T-helper 9 cell (primary cell): ENCODE results near the gene ATP13A4.

ENCODE experiments used
- DNase-seq: peaks from one replicate; pipeline ENCODE4 v3.0.0-alpha.2; 2020

Gene ATP13A4

DNA sequence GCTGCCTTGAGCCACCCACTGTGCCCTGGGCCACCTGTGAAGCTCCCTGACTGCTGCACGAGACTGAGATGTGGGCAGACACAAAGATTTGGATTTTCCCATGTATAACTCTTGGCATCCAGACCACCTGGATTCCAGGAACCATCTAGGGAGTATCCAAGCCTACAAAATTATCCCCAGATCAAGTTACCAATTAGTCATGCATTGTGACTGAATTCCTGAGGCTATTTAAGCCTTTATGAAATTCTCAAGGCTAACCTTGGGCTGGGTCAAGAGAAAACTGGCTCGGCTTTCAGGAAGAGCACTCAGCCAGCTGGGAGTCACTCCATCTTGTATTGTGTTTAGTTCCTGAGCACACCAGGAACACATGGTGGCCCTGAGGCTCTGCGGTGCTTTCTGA, 162.8 kb downstream of the ATP13A4 start:
- DNase-seq = no peak

DNA sequence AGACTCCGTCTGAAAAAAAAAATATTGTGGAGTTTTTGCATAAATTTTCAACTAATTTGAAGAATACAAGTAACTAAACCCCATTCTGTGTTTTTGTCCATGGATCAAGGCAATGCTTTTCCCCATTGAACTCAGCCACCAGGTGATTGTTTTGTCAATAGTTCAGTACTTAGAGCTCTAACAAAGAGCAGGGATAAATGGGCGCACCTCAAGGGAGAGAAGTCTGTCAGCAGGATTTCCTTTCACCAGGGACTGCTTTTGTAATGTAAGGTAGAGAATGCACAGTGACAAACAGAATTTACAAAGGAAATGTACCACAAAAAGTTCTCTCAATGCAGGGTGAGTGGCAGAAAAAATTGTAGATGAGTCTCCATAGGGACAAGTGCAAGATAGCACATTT, 165.4 kb downstream of the ATP13A4 start:
- no peak for DNase-seq

GRCh38 chr3:193388361-193388760, 166.3 kb downstream of the ATP13A4 start:
- DNase-seq = no peak

GRCh38 chr3:193387596-193387995, 167.1 kb downstream of the ATP13A4 start:
- no peak for DNase-seq

GRCh38 chr3:193378706-193379105, 176.0 kb downstream of the ATP13A4 start, which contains the start of gene ATP13A5:
Gene ATP13A5, minus strand, starts transcription at chr3:193378753. Its CDS starts 28 bp downstream, at chr3:193378725.
- no peak for DNase-seq

DNA sequence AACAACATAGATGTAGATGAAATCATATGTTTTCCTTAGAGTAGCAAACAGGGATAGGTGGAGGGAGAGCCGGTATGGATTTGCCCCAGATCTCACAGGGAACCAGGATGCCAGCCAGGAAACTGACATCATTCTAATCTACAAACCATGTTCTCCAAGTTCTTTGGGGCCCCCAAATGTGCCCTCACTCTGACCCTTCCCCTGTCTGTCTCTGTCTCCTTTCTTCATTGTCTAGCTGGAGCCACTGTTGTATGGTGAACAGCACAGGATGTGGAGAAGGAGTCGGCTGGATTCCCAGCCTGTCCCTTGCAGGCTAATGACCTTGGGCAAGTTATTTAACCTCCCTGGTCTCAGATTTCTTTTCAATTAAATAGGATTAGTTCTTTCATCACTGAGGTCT, 177.1 kb downstream of the ATP13A4 start:
- no peak for DNase-seq

DNA sequence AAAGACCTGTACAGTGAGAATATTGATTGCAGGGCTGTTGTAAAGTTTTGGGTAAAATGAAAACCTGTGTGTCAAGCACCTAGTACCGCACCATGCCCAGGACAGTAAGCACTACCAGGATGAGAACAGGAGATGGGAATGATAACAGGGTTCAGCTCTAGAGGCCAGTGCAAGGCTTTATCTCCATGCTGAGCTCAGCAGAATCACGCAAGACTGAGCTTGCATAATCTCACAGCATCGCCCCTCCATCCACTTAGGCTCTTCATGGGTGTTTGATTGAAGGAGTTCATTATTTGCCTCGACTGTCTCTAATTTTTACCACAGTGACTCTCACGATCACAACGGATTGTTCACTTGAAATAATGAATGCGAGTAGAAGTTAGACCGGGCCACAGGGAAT, 179.1 kb downstream of the ATP13A4 start:
- DNase-seq = no peak

- no peak for DNase-seq
Measured at GRCh38 chr3:193372783-193373182, 181.9 kb downstream of the ATP13A4 start.

- no peak for DNase-seq
Measured at GRCh38 chr3:193367868-193368267, 186.8 kb downstream of the ATP13A4 start.

DNA sequence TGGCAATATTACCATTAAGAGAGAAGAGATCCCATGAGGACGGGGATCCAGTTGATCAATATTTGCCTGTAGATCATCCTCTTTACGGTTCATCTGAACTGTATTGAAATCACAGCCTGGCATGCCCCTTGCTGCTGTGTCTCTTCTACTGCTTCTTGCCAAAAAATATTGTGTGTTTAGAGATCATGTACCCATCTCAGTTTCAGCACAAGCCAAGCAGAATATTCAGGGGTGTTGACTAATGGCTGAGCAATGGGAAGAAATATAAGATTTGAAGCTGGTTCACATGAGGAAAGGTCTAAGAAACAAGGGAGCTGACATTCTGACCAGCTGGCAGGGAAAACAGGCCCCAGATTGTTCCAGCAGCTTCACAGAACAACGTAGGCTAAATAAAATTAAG, 197.4 kb downstream of the ATP13A4 start:
- DNase-seq = no peak

- DNase-seq = no peak
Measured at GRCh38 chr3:193354423-193354822, 200.3 kb downstream of the ATP13A4 start.
